OCI-LY7 (cell line): Measurements from ENCODE around the gene TAF6.

Source experiments
- CTCF ChIP-seq: fragments of 200-600 bp; sonication (generic); conservative IDR thresholded peaks from 2 replicates; pipeline ENCODE4 v1.5.1; 2014; ENCODE audit warnings: mild to moderate bottlenecking, antibody characterized with exemption, low read length, moderate library complexity, mixed read lengths
- EZH2phosphoT487 ChIP-seq: fragments of 200-600 bp; sonication (generic); IDR thresholded peaks from 2 replicates; pipeline ENCODE4 v1.6.1; 2018; ENCODE audit warnings: low read depth, borderline replicate concordance, mild to moderate bottlenecking, mixed run types, antibody characterized with exemption, low read length, moderate library complexity, mixed read lengths

GRCh38 chr7:100072462-100072861 lies 46.7 kb downstream of the TAF6 start:
- TF ChIP-seq CTCF (no peak), EZH2phosphoT487 (no peak)
